Inflammatory macrophage (primary cell): ENCODE data around the gene UTF1.

ENCODE experiments used
- DNase-seq, 2 donors: peaks; one replicate each; pipeline ENCODE4 v3.0.0-alpha.2; 2020 to 2022

Gene UTF1

DNA sequence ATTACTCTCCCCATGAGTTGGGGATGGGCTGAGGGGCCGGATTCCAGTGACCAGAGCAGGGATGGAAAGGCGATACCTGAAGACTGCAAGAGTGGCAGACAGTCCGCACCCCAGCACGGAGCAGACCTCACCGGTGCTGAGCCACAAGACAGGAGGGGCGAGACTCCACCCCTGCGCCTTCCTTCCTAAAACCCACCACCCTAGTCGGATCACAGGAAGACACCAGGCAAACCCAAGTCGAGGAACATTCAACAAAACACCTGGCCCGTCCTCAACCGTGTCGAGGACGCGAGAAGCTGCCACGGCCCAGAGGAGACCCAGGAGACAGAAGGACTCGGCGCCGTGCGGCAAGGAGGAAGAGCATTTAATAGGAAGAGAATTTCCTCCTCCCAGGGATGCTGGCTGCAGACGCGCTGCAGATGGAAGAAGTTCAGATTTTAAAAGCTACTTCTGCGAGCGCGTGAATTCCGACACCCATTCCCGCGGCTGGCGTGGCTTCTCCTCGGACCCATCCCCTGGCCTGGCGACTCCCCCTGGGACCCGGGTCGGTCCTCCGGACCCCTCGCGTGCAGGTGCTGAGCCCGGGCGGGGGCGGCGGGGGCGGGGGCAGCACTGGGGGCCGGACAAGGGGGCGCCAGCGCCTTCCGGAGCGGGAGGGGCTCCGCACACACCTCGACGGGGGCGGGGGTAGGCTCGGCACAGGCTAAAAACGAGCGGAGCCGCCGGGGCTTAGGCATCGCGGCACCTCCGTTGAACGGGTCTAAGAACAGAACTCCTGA is 563 bp upstream of the UTF1 start:
- DNase-seq = no peak

DNA sequence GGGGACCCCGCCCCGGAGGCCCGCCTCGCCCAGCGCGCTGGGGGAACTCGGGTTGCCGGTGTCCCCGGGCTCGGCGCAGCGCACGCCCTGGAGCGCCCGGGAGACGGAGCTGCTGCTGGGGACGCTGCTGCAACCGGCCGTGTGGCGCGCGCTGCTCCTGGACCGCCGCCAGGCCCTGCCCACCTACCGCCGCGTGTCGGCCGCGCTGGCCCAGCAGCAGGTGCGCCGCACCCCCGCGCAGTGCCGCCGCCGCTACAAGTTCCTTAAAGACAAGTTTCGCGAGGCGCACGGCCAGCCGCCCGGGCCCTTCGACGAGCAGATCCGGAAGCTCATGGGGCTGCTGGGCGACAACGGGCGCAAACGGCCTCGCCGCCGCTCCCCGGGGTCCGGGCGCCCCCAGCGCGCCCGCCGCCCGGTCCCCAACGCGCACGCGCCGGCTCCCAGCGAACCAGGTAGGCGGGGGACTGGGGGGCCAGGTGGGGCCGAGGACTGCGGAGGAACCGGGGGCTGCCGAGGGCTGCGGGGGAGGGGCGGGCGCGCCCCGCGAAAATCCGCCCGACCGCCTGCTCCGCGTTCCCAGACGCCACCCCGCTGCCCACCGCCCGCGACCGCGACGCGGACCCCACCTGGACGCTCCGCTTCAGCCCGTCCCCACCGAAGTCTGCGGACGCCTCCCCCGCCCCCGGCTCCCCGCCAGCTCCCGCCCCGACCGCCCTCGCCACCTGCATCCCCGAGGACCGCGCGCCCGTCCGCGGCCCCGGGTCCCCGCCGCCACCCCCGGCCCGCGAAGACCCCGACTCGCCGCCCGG is 574 bp downstream of the UTF1 start:
- DNase-seq = peak; percentile 45 to 58

DNA sequence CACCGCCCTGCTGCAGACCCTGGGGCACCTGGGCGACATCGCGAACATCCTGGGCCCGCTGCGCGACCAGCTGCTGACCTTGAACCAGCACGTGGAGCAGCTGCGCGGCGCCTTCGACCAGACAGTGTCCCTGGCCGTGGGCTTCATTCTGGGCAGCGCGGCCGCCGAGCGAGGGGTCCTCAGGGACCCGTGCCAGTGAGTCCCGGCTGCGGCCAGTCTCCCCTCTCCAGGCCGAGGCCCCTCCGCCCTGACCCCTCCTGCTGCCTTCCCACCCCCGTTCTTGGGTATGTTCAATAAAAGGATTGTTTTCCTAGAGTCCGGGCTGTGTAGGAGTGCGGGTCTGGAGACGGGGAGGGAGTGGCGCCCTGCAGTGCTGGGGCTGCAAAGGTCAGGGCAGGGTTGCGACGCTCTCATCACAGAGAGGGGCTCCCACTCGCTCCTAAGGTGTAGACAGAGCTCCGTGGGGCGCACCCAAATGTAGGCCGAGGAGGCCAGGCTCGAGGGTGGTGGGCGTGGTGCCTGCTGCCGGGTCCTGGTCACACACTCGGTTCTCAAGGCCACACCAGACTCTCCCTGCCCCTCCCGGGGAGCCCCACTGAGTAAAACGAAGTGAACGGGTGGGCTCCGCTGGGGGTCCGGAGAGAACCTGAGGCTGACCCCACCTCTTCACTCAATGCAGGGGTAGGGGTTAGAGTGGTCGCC is 1.4 kb downstream of the UTF1 start:
- no peak for DNase-seq

DNA sequence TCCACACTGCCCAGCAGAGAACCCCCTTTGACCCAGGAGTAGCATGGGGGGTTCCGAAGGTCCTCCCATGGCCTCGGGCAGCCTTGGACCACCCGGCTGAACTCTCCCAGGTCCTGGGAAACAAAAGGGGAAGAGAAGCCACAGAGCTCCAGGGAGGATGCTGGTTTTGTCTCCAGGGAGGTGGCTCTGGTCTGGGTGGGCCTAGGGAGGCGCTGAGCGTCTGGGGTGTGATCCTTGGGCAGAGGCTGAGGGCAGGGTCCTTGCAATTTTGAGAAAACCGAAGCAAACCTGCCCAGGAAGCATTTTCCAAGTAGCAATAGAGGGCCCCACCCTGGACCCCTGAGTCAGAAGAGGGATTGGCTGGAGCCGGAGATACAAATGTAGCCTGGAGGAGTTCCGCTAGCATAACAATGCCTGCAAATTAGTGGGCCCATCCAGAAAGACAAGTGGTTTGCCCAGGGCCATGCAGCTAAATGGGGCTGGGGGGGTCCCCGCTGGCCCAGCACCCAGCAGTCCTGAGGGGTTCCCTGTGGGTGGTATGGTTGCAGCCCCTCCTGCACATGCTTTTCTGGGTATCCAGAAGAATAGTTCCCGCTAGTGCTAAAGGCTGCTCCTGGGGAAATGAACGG is 2.0 kb downstream of the UTF1 start:
- no peak for DNase-seq

DNA sequence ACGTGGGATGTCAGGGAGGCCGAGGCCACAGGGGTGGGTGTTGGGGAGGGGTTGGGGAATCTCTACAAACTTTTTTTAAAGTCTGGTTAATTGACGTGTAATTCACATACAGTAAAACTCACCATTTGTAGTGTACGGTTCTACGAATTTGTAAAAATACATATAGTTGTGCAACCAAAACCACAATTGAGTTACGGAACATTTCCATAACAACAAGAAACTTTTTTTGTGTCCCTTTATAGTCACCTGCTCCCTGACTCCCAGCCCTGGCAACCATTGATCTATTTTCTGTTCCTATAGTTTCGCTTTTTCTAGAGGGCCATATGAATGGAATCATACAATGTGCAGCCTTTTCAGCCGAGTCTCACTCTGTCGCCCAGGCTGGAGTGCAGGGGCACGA is 4.8 kb downstream of the UTF1 start:
- peak; percentile 7 to 59 for DNase-seq

DNA sequence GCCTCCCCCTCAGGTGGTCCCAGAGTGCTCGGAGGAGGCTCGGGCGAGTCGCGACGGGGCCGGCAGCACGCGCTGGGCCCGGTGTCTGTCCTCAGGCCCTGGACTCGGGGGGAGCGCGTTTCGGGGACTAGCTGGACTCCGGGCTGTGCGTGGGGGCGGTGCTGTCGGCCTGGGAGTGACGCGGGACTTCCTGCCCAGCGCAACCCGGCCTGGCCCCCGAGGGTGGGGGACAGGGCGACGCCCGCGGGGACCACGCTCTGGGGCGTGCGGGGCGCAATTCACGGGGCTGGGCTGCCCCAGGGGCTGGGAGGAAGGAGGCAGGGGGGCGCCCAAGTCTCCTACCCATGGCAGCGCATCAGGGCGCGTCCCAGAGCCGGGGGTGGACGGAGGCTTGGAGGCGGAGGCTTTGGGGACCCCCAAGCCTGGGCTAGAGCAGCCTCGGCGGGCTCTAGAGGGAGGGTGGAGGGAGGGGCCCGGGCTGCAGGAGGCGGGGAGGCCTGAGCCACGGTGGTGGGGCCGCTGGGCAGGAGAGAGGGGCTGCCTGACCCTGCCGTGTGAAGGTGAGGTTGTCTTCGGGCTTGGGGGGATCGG is 5.3 kb downstream of the UTF1 start:
- DNase-seq = peak in 1 of 2 donors; percentile 9

DNA sequence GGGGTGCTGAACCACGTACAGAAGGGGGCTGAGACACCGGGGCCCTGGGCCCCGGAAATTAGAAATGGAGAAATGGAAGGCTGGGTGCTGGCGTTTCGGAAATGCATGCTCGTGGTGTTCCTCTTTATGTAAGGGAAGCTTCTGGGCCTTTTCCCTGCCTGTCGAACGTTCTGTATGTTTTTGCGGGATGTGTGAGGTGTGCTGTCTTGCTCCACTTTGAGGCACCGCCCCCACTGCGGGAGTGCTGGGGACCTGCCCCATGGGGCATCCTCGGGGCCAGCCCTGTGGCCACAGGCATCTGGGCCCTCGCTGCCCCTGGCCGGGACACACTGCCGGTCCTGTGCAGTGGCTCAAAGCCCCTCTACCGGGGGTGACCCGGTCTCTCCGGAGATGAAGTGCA is 5.9 kb downstream of the UTF1 start:
- peak; percentile 35 to 50 for DNase-seq

DNA sequence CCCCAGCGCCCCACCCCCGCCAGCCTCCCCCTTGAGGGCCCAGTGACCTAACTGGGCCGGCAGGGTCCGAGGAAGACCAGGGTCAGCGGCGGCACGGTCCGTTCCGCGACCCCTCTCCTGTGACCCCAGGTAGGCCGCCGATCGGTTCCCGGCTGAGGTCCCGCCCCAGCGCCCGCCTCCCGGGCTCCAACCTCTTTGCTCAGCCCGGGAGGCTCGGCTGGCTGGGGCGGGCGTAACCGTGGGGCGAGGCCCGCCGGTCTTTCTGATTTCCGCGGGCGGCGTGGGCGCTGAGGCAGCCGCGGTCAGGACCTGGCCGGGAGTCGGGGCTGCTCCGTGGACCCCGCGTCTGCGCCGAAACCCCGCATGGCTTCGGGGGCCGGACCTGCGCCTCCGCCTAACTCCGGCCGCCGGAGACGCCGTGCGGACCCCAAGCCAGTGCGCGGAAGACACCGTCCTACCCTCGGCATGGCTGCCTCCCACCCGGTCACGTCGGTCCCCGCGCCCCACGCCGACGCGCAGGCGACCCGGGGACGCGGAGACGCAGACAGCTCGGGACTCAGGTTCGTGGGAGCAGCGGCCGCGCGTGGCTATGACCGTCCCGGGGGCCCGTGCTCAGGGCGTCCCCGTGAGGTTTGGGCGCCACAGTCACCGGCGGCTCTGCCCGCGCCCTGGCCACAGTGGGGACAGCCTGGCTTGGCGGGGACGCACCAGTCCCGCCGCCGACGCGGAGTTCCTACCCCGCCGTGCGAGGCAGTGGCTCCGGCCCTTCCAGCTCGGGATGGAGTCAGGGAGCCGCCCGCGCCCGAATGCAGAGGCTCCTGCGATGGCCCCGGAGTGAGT is 6.6 kb downstream of the UTF1 start:
- DNase-seq = no peak

DNA sequence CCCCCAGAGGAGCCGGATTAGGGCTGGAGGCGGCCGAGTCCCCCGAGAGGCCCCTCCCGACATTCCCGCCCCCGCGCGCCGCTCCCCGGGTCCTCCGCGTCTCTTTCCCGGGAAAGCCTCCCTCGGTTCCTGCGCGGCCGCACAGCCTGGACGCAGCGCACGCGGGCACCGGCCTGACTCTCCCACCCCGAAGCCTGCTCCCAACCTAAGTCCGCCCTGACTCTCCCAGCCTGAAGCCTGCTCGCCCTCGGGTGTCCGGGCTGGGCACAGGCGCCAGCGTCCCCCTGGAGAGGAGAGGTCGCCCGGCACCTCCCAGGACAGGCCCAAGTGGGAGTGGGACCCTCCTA is 7.2 kb downstream of the UTF1 start:
- no peak for DNase-seq

DNA sequence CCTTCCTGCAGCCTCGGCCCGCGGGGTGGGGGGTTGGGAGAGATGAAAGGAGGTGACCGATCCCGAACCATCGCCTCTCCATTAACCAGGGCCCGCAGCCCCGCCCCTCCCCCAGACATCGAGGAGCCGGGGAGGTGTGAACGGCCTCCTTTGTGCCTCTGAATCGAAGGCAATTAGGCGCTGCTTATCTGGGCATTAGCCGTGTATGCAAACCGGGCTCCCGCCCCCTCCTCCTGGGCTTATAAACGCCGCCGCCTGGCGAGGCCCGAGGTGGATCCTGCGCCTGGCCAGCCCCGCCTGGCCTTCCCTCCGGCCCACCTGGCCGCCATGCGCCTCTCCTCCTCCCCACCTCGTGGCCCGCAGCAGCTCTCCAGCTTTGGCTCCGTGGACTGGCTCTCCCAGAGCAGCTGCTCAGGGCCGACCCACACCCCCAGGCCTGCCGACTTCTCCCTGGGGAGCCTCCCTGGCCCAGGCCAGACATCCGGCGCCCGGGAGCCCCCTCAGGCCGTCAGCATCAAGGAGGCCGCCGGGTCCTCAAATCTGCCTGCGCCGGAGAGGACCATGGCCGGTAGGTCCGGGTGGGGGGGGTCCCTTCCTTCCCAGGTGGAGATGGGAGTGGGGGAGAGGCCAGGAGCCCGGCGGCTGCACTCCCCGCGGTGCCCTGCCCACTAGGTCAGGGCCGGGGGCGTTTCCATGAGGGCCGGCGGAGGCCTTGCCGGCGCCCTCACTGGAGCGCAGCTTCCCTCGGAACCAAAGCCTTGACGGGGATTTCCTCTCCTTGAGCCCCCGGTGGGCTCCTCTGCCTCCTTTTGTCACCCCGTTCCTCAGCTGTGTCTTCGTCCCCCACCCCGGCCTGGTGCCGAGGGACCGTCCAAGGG is 7.8 kb downstream of the UTF1 start, which contains the start of gene VENTX:
Gene VENTX, plus strand, starts transcription at position 268 of the 878 bp plus-strand sequence. Its CDS starts 60 bp downstream, at position 328.
- no peak for DNase-seq

DNA sequence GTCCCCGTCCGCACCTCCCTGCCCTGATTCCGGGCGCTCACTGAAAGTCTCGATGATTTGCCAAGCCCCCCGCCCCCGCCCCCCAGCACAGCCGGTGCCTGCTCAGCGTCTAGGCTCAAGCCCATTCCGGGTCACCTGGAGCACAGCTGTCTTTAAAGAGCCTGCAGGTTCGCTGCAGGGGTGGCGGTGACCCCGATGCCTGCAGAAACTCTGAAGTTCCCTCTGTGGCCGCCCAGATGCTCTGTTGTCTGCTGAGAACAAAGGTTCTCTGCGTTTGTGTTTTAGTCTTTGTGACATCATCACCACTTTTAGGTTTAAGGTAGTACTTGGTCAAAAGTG is 8.4 kb downstream of the UTF1 start:
- DNase-seq = no peak

DNA sequence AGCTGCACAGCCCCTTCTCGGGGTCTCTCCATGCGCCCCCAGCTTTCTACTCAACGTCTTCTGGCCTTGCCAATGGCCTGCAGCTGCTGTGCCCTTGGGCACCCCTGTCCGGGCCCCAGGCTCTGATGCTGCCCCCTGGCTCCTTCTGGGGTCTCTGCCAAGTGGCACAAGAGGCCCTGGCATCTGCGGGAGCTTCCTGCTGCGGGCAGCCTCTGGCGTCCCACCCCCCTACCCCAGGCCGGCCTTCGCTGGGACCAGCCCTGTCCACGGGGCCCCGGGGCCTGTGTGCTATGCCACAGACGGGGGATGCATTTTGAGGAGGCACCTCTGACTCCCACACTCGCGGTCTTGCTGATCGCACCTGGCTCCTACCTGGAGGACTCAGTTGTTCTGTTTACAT is 10.0 kb downstream of the UTF1 start:
- no peak for DNase-seq

DNA sequence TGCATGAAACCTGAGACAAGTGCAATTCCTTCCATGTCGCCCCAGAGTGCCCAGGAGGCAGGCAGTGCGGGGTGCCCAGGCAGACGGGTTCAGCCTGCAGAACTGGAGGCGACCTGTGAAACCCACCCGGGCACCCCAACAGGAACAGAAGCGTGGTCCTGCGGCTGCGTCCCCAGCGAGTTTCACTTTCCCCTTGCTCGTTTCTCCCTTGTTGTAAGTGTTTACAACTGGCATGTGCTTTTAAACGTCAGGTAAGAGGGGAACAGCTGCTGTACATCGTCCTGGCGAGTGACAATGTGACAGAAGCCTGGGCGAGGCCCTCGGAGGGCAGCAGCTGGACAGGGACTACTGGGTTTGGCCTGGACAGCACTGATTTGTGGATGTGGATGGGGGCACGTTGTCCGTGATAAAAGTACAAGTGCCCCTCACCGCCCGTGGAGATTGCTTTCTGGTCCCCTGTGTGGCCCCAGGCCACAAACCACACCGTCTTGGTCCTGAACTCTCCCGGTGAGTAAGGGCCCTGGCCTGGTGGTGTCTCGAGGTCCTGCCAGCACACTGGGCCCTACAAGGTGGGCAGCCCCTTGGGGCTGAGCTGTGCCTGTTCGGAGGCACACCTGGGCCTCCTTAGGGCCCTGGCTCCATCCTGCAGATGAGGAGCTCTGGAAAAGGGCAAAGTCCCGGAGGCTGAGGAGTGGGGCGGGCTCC is 11.6 kb downstream of the UTF1 start:
- DNase-seq = peak in 1 of 2 donors; percentile 11

DNA sequence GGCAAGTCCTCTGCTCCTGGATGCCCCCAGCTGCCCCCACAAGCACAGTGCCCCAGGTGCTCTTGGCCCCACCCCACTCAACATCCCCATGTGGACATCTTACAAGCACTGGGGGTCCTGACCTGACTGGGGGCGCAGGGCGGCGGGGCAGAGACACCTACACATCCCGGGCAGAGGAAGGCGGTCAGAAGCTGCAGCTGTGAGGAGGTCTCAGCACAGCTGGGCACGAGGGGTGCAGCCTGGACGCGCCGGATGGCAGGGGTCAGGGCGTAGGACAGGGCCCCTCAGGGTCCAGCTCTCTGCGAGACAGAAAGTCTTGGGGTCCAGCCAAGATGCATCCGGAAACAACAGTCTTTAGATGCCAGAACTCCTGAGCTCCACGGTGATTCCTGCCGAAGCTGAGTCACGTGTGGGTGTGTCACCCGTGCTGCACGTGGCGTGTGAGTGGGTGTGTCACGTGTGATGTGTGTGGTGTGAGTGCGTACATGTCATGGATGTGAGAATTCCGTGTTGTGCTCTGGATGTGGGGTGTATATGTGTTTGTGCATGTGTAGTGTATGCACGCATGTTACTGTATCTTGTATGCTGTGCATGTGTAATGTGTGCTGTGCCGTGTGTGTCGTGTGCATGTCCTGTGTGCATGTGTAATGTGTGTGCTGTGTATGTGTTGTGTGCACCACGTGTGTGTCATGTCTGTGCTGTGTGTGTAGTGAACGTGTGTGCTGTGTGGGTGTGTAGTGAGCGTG is 12.8 kb downstream of the UTF1 start:
- no peak for DNase-seq

DNA sequence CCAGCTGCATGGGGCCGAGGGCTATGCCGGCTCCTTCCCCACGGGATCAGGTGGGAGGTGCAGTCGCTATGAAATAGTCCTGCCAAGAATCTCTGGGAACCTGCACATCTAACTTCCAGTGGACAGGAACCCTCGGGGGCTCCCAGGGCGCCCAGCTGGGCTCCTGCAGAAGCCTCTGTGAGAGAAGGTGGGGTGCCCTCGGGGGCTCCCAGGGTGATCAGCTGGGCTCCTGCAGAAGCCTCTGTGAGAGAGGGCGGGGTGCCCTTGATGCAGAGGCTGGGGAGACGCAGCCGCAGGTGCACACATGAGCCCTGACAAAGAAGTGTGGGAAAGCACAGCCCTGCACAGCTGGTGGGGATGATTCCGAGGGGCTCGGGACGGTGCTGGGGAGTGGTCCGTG is 13.6 kb downstream of the UTF1 start:
- no peak for DNase-seq

DNA sequence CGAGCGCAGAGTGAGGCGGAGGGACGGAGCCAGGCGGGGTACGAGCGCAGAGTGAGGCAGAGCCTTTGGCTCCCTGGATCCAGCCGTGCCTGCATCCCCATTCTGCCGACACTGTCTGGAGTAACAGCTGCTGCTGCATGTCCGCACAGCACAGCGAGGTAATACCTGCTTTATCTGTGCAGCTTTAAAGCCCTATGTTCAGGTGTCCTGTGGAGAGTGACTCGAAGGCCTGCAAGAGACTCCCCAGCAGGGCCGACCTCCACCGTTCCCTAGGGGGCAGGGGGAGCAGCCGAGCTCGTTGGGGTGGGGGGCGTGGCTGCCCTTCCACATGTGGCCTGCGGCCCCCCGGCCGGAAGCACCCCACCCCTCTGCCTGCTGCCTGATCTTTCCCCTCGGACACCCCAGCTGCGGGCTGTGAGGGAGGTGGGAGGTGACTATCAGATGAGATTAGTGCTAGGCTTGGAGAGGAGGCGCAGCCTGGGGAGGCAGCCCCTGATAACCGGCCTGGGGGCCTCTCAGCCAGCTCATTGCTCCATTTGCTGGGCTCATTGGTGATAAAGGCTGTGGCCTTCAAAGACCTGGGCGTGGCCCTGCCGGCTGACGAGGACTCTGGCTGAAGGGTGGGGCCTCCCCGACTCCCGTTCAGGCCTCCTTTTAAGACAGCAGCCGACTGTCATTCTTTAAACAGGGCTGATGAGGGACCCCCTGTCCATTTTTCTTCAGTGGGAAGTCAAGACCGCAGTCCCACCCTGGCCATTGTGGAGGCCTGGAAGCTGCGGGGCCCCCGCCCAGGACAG is 15.6 kb downstream of the UTF1 start:
- no peak for DNase-seq

DNA sequence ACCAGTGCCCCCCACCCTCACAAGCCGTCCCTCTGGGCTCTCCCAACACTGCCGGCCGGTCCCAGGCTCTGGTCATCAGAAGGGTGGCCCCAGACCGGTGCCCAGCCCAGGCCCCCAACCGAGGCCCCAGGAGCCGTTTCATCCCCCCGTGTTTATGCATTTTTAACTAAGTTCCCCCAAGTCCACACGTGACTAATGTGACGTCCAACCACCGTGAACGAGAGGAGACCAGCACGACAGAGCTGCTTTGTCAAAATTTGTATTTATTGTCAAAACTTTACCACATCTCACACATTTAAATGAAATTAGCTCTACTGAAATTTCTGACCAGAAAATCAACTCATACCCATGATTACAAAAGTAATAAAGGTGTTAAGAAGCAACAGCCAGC is 16.2 kb downstream of the UTF1 start:
- no peak for DNase-seq

DNA sequence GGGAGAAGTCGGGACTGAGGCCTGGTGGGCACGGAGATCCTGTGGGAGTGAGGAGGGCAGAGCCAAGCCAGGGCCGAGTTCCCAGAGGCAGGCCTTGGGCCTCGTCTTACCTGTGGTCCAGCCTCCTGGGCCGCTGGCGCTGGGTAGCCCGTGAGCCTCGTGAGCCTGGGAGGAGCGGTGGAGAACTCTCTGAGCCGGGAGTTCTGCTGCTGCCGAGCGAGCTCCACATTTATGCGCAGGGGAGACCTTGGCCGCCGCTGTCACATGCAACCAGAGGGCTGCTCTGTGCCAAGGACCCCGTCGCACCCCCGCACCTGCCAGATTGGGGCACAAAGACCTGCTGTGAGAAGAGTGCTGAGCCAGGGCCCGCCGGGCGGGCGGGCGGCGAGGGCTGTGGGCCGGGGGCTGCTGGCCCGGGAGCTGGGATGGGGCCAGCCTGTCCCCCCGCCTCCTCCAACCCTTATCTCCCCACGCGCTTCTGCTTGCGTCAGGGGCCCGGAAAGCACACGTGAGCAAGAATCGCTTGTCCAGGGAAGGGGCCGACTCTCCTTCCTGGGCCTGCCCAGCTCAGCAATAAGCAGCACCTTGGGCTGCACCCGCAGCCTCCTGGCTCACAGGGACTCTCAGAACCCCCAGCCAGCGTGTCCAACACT is 17.8 kb downstream of the UTF1 start:
- no peak for DNase-seq
